MCF 10A (cell line): Measurements from ENCODE around the gene SAMD4A. TPM values are rescaled to one million over a fixed set of nuclear protein-coding genes. Genes with fewer than 3 reads are reported as not detected.
A peak's percentile ranks its signal among the peaks of the same experiment; 100 is the strongest.

Experiments used
- BruUV-seq: library from RNA; stranded (reverse); fragments of 400-500 nt; replicated peaks from 2 replicates; lab custom pipeline; 2021; lab: Mats Ljungman, UMichigan
- CTCF ChIA-PET: fragments of 300-600 bp; sonication (Branson Sonifier 250); formaldehyde crosslinking; extraction: SDS; loops from one replicate; lab custom pipeline; 2021; ENCODE audit warnings: antibody characterized with exemption, inconsistent platforms; lab: Yijun Ruan, JAX
- POLR2A ChIA-PET: fragments of 300-600, 350-650 bp; sonication (Branson Sonifier 250); formaldehyde crosslinking; extraction: SDS; loops from one replicate; lab custom pipeline; 2020; ENCODE audit warnings: antibody characterized with exemption, inconsistent platforms; lab: Yijun Ruan, JAX
- DNase-seq: peaks from one replicate; pipeline ENCODE4 v3.0.0-alpha.2; 2018; ENCODE audit not compliant: unreplicated experiment
- H3K27ac Mint-ChIP-seq: one replicate; pipeline ENCODE4 v1.8.0; 2022; ENCODE audit warnings: mild to moderate bottlenecking, low read depth, mixed read lengths; ENCODE audit not compliant: unreplicated experiment
- H3K27me3 Mint-ChIP-seq: one replicate; pipeline ENCODE4 v1.8.0; 2022; ENCODE audit warnings: mixed read lengths; ENCODE audit not compliant: insufficient read depth, unreplicated experiment
- H3K36me3 Mint-ChIP-seq: one replicate; pipeline ENCODE4 v1.8.0; 2022; ENCODE audit warnings: mild to moderate bottlenecking, moderate library complexity, mixed read lengths; ENCODE audit not compliant: insufficient read depth, unreplicated experiment
- H3K4me1 Mint-ChIP-seq: one replicate; pipeline ENCODE4 v1.8.0; 2022; ENCODE audit warnings: mixed read lengths; ENCODE audit not compliant: insufficient read depth, unreplicated experiment
- H3K4me3 Mint-ChIP-seq: one replicate; pipeline ENCODE4 v1.8.0; 2022; ENCODE audit warnings: mild to moderate bottlenecking, moderate library complexity, mixed read lengths; ENCODE audit not compliant: unreplicated experiment
- H3K9me3 Mint-ChIP-seq: one replicate; pipeline ENCODE4 v1.8.0; 2022; ENCODE audit warnings: mixed read lengths; ENCODE audit not compliant: unreplicated experiment
- intact Hi-C: fragments of 100-400 bp; cut with micrococcal nuclease; formaldehyde crosslinking; loops from 2 replicates; pipeline ENCODE4 v1.14.1; 2022
- total RNA-seq: library from RNA; stranded (reverse); gene quantifications from 2 replicates; pipeline ENCODE4 v1.2.3, GENCODE V29; 2022
- TF ChIP-seq, protein P1 (sequence below): fragments of 200-600 bp; IDR thresholded peaks from one replicate; pipeline ENCODE4 v1.8.0; 2022; ENCODE audit warnings: antibody characterized with exemption, mild to moderate bottlenecking; ENCODE audit not compliant: unreplicated experiment

SAMD4A gene
- total RNA-seq, 1 experiment from 2014 or later, result 63.5 TPM

DNA sequence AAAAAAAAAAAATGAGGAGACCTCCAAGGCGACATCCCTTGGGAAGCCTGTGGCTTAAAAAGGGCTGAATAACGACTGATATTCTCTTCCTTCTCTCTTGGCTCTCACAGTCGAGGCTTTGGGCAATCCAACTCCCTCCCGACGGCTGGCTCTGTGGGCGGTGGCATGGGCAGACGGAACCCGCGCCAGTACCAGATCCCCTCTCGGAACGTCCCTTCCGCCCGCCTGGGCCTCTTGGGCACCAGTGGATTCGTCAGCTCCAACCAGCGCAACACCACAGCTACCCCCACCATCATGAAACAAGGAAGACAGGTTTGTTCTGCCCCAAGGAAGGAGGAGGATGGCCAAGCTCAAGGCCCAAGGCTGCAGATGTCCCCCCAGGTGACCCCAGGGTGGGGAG lies 207.9 kb downstream of the SAMD4A start:
- H3K27ac Mint-ChIP-seq, result no peak overlapping the region

DNA sequence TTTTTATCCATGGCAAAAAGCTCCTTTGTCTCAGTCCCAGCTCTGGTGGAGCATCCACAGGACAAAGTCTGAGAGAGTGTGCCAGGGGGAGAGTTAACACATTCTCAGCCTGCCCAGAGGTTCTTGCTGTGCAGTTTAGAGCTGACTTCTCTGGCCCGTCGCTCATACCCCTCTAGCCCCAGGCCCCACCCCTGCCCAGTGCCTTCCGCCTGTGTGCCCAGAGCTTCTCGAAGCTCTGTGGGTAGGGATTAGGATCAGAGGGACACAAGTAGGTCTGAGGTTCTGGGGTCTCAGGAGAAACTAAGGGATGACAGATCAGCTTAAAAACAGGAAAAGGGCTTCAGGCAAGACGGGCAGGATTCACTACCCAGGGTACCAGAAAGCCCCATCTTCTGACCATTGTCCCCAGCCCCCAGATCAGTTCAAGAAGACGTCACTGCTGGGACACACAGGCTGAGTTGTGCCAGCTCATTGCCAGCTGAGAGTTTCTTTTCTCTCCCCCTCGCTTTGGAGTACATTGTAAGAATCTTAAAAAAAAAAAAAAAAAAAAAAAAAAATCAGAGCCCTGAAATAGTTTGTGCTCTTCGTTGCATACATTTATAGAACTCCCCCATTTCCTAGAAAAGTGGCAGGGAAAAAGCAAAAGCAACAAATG lies 208.7 kb downstream of the SAMD4A start:
- no peaks in the 10 kb centered on the region for H3K9me3 Mint-ChIP-seq
- POLR2A ChIA-PET, result interaction anchor here (4.9 kb wide), 1 partner anchor 209 kb away, joined by 68 read pairs; the partner anchor contains the start of gene SAMD4A
- H3K4me3 Mint-ChIP-seq, result no peak overlapping the region
- H3K4me1 Mint-ChIP-seq, result peaks cover 21% of the 10 kb centered on the region
- H3K36me3 Mint-ChIP-seq, result peaks cover 14% of the 10 kb centered on the region
- no peaks in the 10 kb centered on the region for H3K27me3 Mint-ChIP-seq
- CTCF ChIA-PET, result interaction anchor here (0.6 to 6.8 kb wide), 12 partner anchors 30 to 331 kb away, joined by 3 to 113 read pairs (median 4); partner anchors contain the start of gene SAMD4A
- intact Hi-C loops, result loop anchor here (10.0 kb wide), 1 partner anchor 271 kb away; the partner anchor contains the start of gene CGRRF1
- TF ChIP-seq, protein P1, sequence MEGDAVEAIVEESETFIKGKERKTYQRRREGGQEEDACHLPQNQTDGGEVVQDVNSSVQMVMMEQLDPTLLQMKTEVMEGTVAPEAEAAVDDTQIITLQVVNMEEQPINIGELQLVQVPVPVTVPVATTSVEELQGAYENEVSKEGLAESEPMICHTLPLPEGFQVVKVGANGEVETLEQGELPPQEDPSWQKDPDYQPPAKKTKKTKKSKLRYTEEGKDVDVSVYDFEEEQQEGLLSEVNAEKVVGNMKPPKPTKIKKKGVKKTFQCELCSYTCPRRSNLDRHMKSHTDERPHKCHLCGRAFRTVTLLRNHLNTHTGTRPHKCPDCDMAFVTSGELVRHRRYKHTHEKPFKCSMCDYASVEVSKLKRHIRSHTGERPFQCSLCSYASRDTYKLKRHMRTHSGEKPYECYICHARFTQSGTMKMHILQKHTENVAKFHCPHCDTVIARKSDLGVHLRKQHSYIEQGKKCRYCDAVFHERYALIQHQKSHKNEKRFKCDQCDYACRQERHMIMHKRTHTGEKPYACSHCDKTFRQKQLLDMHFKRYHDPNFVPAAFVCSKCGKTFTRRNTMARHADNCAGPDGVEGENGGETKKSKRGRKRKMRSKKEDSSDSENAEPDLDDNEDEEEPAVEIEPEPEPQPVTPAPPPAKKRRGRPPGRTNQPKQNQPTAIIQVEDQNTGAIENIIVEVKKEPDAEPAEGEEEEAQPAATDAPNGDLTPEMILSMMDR, result no peak
- no peak overlapping the region for H3K27ac Mint-ChIP-seq
- no peak for DNase-seq
- no TSS peak for BruUV-seq

More for the DNA sequence above, 207.9 kb downstream of the SAMD4A start:
- ChIA-PET CTCF (interaction anchor here (0.6 to 6.8 kb wide), 33 partner anchors 8 to 853 kb away, joined by 3 to 113 read pairs (median 5); partner anchors contain the start of gene SAMD4A), POLR2A (interaction anchor here (4.9 kb wide), 1 partner anchor 208 kb away, joined by 68 read pairs; the partner anchor contains the start of gene SAMD4A)
- peaks cover 21% of the 10 kb centered on the region for H3K4me1 Mint-ChIP-seq
- intact Hi-C loops, result loop anchor here (5.0 to 10.0 kb wide), 2 partner anchors 32 to 270 kb away; partner anchors contain the start of gene CGRRF1
- no peak for DNase-seq
- TF ChIP-seq, protein P1, result no peak
- H3K36me3 Mint-ChIP-seq, result peaks cover 14% of the 10 kb centered on the region
- BruUV-seq, result no TSS peak
- H3K9me3 Mint-ChIP-seq, result no peaks in the 10 kb centered on the region
- no peaks in the 10 kb centered on the region for H3K27me3 Mint-ChIP-seq
- no peak overlapping the region for H3K4me3 Mint-ChIP-seq

DNA sequence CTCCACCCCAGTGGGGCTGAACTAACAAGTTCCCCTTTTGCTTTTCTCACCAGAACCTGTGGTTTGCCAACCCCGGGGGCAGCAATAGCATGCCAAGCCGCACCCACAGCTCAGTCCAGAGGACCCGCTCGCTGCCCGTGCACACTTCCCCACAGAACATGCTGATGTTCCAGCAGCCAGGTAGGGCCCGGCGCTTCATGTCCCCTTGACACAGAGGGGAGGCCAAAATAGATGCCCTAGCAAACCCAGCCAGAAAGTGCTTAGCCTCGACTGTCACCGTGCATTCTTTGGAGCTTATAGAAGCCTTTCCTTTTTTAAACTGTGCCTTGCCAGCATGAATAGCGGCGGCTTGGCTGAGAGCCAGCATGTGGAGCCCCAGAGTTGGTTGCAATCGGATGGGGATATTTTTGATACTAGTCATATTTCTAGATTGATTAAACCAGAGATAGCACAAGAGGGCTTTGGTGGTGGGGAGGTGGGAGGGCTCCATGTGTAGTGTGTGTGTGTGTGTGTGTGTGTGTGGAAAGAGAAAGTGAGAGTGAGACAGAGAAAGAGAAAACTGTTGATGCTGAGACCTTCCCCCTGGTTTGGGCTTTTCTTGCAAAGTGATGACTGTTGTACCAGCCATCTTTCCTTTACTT lies 209.6 kb downstream of the SAMD4A start:
- H3K27ac Mint-ChIP-seq, result peak overlapping the region; percentile 63
- TF ChIP-seq, protein P1, result no peak
- peak; percentile 33 for DNase-seq
- intact Hi-C loops, result loop anchor here (10.0 kb wide), 1 partner anchor 272 kb away; the partner anchor contains the start of gene CGRRF1
- no TSS peak for BruUV-seq
- ChIA-PET POLR2A (interaction anchor here (4.9 kb wide), 1 partner anchor 210 kb away, joined by 68 read pairs; the partner anchor contains the start of gene SAMD4A), CTCF (interaction anchor here (0.6 to 6.8 kb wide), 5 partner anchors 9 to 213 kb away, joined by 3 to 113 read pairs (median 5); partner anchors contain the start of gene SAMD4A)
- no peaks in the 10 kb centered on the region for H3K9me3 Mint-ChIP-seq
- no peaks in the 10 kb centered on the region for H3K27me3 Mint-ChIP-seq
- peaks cover 14% of the 10 kb centered on the region for H3K36me3 Mint-ChIP-seq
- H3K4me1 Mint-ChIP-seq, result peaks cover 21% of the 10 kb centered on the region
- no peak overlapping the region for H3K4me3 Mint-ChIP-seq
